HepG2 (cell line): ENCODE measurements around the gene KBTBD2. TPM values are rescaled to one million over a fixed set of nuclear protein-coding genes. Genes with fewer than 3 reads are reported as not detected.
"Not testable (repeated sequence)": the region's sequence is repeated elsewhere in the genome, so short reads cannot be mapped to it uniquely, and the experiment has no call there.

Experiments
- ATAC-seq: fragments of 200-7000 bp; cut with Tn5 transposase; 3 replicates; pipeline ENCODE4 v1.9.1; 2020; ENCODE audit warnings: mild to moderate bottlenecking, moderate library complexity
- BruUV-seq: library from RNA; stranded (reverse); fragments of 400-500 nt; replicated peaks from 2 replicates; lab custom pipeline; 2021; lab: Mats Ljungman, UMichigan
- CTCF ChIA-PET: fragments of 300-600 bp; formaldehyde crosslinking; extraction: SDS; loops from one replicate; lab custom pipeline; 2021; ENCODE audit warnings: low total read pairs, inconsistent platforms, low intra/inter-chr PET ratio; lab: Yijun Ruan, JAX
- POLR2A ChIA-PET: fragments of 350-600 bp; sonication (Branson Sonifier 250); formaldehyde crosslinking; loops from one replicate; lab custom pipeline; 2020; ENCODE audit warnings: antibody characterized with exemption, inconsistent platforms; lab: Yijun Ruan, JAX
- DNase-seq: peaks from one replicate; pipeline ENCODE4 v3.0.0-alpha.2; 2015; ENCODE audit warnings: low spot score
- FAIRE-seq: peaks from 3 replicates; lab custom pipeline; 2011; peaks lifted over from hg19 to GRCh38; lab: Jason Lieb, UNC
- H2AFZ ChIP-seq: one replicate; pipeline ENCODE4 v1.6.1; 2011; ENCODE audit warnings: low read length, inconsistent platforms
- H3K27ac ChIP-seq: fragments of 300-600 bp; 3 replicates; pipeline ENCODE4 v1.8.0; 2011; ENCODE audit warnings: mixed run types, mild to moderate bottlenecking, mixed read lengths, low read length, inconsistent platforms; ENCODE audit not compliant: insufficient read depth; ENCODE audit errors: extremely low read length
- H3K27me3 ChIP-seq, 2 experiments: fragments of 200-600 bp in 1 of 2; 2 replicates in 1 of 2; 3 replicates in 1 of 2; pipeline versions ENCODE4 v1.6.0 to v1.8.0; 2011; ENCODE audit warnings: low read length in 2 of 2, mild to moderate bottlenecking in 2 of 2, moderate library complexity in 2 of 2, inconsistent platforms in 1 of 2; ENCODE audit not compliant: insufficient read depth in 2 of 2, control insufficient read depth in 1 of 2
- H3K36me3 ChIP-seq, 2 experiments: fragments of 200-600 bp in 1 of 2; replicated peaks in 1 of 2; 2 replicates in 1 of 2; 3 replicates in 1 of 2; pipeline versions ENCODE4 v1.5.1 to v1.8.0; 2011; ENCODE audit warnings: low read length in 2 of 2, inconsistent platforms in 1 of 2; ENCODE audit not compliant: insufficient read depth in 2 of 2, control insufficient read depth in 1 of 2
- H3K4me1 ChIP-seq: 2 replicates; pipeline ENCODE4 v1.5.1; 2012; ENCODE audit warnings: low read length, inconsistent platforms; ENCODE audit not compliant: insufficient read depth
- H3K4me2 ChIP-seq: 2 replicates; pipeline ENCODE4 v1.6.0; 2011; ENCODE audit warnings: low read depth, low read length, inconsistent platforms
- H3K4me3 ChIP-seq, 3 experiments: fragments of 200-600 bp in 1 of 3; sonication (generic), shearing (Covaris generic) in 1 of 3; replicated peaks in 1 of 3; 2 replicates each; pipeline ENCODE4 v1.5.1; 2011 to 2016; ENCODE audit warnings: low read length in 3 of 3, inconsistent platforms in 2 of 3, low read depth in 2 of 3, mild to moderate bottlenecking in 2 of 3, control low read depth in 1 of 3, mixed read lengths in 1 of 3; ENCODE audit not compliant: insufficient read depth in 1 of 3
- H3K79me2 ChIP-seq: one replicate; pipeline ENCODE4 v1.6.1; 2011; ENCODE audit warnings: low read length, inconsistent platforms; ENCODE audit not compliant: insufficient read depth
- H3K9ac ChIP-seq: 2 replicates; pipeline ENCODE4 v1.6.0; 2011; ENCODE audit warnings: mild to moderate bottlenecking, low read depth, low read length, inconsistent platforms; ENCODE audit not compliant: insufficient read depth
- H3K9me3 ChIP-seq: 2 replicates; pipeline ENCODE4 v1.5.1; 2012; ENCODE audit warnings: mild to moderate bottlenecking, low read length
- H4K20me1 ChIP-seq: 2 replicates; pipeline ENCODE4 v1.6.0; 2011; ENCODE audit warnings: inconsistent platforms, mild to moderate bottlenecking, low read length, moderate library complexity; ENCODE audit not compliant: insufficient read depth
- LCORL ChIP-seq, 2 experiments: fragments of 450-650 bp in 1 of 2; sonication (generic) in 1 of 2; formaldehyde crosslinking in 1 of 2; IDR thresholded peaks; 2 replicates each; pipeline versions ENCODE4 v1.5.0 to v1.6.1; 2017 to 2020; ENCODE audit warnings: antibody characterized with exemption in 1 of 2, missing genetic modification reagents in 1 of 2
- POLR2G ChIP-seq: fragments of 200-400 bp; formaldehyde crosslinking; IDR thresholded peaks from 2 replicates; pipeline ENCODE4 v1.6.1; 2018; ENCODE audit warnings: mild to moderate bottlenecking, low read depth, low read length, moderate library complexity
- ZNF12 ChIP-seq: sonication (generic); formaldehyde crosslinking; IDR thresholded peaks from 2 replicates; pipeline ENCODE4 v1.5.0; 2020; ENCODE audit warnings: missing genetic modification reagents
- ZNF333 ChIP-seq: sonication (generic); formaldehyde crosslinking; IDR thresholded peaks from 2 replicates; pipeline ENCODE4 v1.4.0; 2020; ENCODE audit warnings: mild to moderate bottlenecking, missing genetic modification reagents, borderline replicate concordance
- ZNF740 ChIP-seq: sonication (generic); formaldehyde crosslinking; IDR thresholded peaks from 2 replicates; pipeline ENCODE4 v1.4.0; 2020; ENCODE audit warnings: missing genetic modification reagents
- WGBS: methylation state at CpG from one replicate; pipeline ENCODE4 v1.1.6; 2017; ENCODE audit warnings: low lambda C conversion rate; 5-methylcytosine and 5-hydroxymethylcytosine counted together
- in situ Hi-C: cut with HindIII; loops from 2 replicates; pipeline ENCODE4 v1.10.0; 2017; ENCODE audit warnings: low pct_unique_long_range_greater_than_20kb; ENCODE audit not compliant: extremely low pct_ligation_motif_present
- intact Hi-C: fragments of 100-400 bp; cut with micrococcal nuclease; formaldehyde crosslinking; loops from one replicate; pipeline ENCODE4 v1.10.0; 2022; ENCODE audit not compliant: unreplicated experiment
- polyA plus RNA-seq, 8 experiments: library from polyadenylated mRNA; depleted of rRNA in 3 of 8; stranded (reverse) in 7 of 8; unstranded in 1 of 8; fragments of >200 nt; fragmentation: Illumina TruSeq in 4 of 8; extraction: Trizol in 4 of 8; gene quantifications; 2 replicates each; pipeline versions ENCODE4 v1.2.1 to v1.2.3, GENCODE V29; 2011 to 2016; ENCODE audit warnings: low read depth in 4 of 8, missing spikeins in 1 of 8, mixed read lengths in 1 of 8; ENCODE audit not compliant: insufficient read depth in 1 of 8
- total RNA-seq, 5 experiments: library from RNA; depleted of rRNA; stranded (reverse); fragments of >200 nt; fragmentation: Illumina TruSeq; extraction: Trizol; gene quantifications; 2 replicates each; pipeline ENCODE4 v1.2.3, GENCODE V29; 2016; ENCODE audit warnings: low read depth in 1 of 5

KBTBD2 gene
- total and polyA plus RNA-seq, 2 of the 13 experiments (the other 11 are each of a cell fraction or from before 2014, with no cell fraction given): 24.0 to 25.2 TPM

GRCh38 chr7:32865448-32866030 is 26.0 kb downstream of the KBTBD2 start:
- no peak for DNase-seq
- H3K79me2 ChIP-seq: no peaks in the 10 kb centered on the region
- no peak overlapping the region for H3K9ac ChIP-seq
- H3K27ac ChIP-seq: no peak overlapping the region
- in situ Hi-C loops (no loop called here), intact Hi-C loops (no loop called here)
- ChIA-PET POLR2A (no interaction called here), CTCF (no interaction called here)
- FAIRE-seq: no peak
- no peak overlapping the region for H3K4me2 ChIP-seq
- H3K36me3 ChIP-seq: peaks cover 7 to 14% of the 10 kb centered on the region in 2 experiments; a peak in 4 of 5 replicates
- peaks cover 8% of the 10 kb centered on the region; the same call in 1 of the 2 replicates for H3K4me1 ChIP-seq
- no peak overlapping the region for H3K4me3 ChIP-seq
- peak; percentile 52 for ATAC-seq
- BruUV-seq: TSS peak; percentile 3
- H4K20me1 ChIP-seq: no peaks in the 10 kb centered on the region
- no peak overlapping the region for H2AFZ ChIP-seq
- no peaks in the 10 kb centered on the region for H3K9me3 ChIP-seq
- H3K27me3 ChIP-seq: no peaks in the 10 kb centered on the region
- TF ChIP-seq ZNF333 (CRISPR knock-in tag) (no peak), POLR2G (0 out of 2 replicates have a peak, but pooled peaks have one; percentile 13), LCORL (IDR thresholded peaks at IDR 0.05) (no peak), LCORL (CRISPR knock-in tag; IDR thresholded peaks at IDR 0.05) (no peak), ZNF740 (CRISPR knock-in tag) (no peak)

- BruUV-seq, H3K27me3 ChIP-seq, H3K4me1 ChIP-seq, H3K27ac ChIP-seq, H4K20me1 ChIP-seq, H3K4me3 ChIP-seq, H3K9ac ChIP-seq, POLR2A ChIA-PET, in situ Hi-C loops, H3K4me2 ChIP-seq, CTCF ChIA-PET, H2AFZ ChIP-seq, DNase-seq, FAIRE-seq, intact Hi-C loops, H3K9me3 ChIP-seq, H3K36me3 ChIP-seq, H3K79me2 ChIP-seq, ATAC-seq: not testable (repeated sequence)
- 100% methylated on average over 1 of the region's 1 CpG for WGBS
- TF ChIP-seq ZNF12 (CRISPR knock-in tag): 0 out of 2 replicates have a peak, but pooled peaks have one; percentile 43
These were observed 27.7 kb downstream of the KBTBD2 start for GRCh38 chr7:32863872-32864271.
